GM12865 (cell line): ENCODE data around the gene GRIA4.

Source experiments
- DNase-seq: peaks from one replicate; pipeline ENCODE4 v3.0.0; 2010; ENCODE audit warnings: low read depth
- H3K4me3 ChIP-seq: 2 replicates; pipeline ENCODE4 v1.5.1; 2011; ENCODE audit warnings: mild to moderate bottlenecking, low read depth, low read length, control low read depth
- CTCF ChIP-seq: IDR thresholded peaks from 2 replicates; pipeline ENCODE4 v1.5.1; 2011; ENCODE audit warnings: low read length, control low read depth, low read depth, inconsistent platforms; ENCODE audit not compliant: insufficient read depth; ENCODE audit errors: missing control alignments

GRIA4 gene

GRCh38 chr11:105790840-105791239 lies 181.0 kb downstream of the GRIA4 start:
- no peak overlapping the region for H3K4me3 ChIP-seq
- DNase-seq = no peak
- no peak for TF ChIP-seq CTCF

- no peak for TF ChIP-seq CTCF
These were observed 183.2 kb downstream of the GRIA4 start for GRCh38 chr11:105793092-105793491.

GRCh38 chr11:105799263-105799662 lies 189.4 kb downstream of the GRIA4 start:
- no peak overlapping the region for H3K4me3 ChIP-seq
- no peak for DNase-seq
- no peak for TF ChIP-seq CTCF

More at GRCh38 chr11:105793092-105793491, 183.2 kb downstream of the GRIA4 start:
- no peak for DNase-seq
- H3K4me3 ChIP-seq = no peak overlapping the region

GRCh38 chr11:105799728-105800462 lies 190.0 kb downstream of the GRIA4 start:
- no peak for DNase-seq
- H3K4me3 ChIP-seq = no peak overlapping the region
- no peak for TF ChIP-seq CTCF

- no peak for TF ChIP-seq CTCF
- no peak for DNase-seq
These were observed 192.5 kb downstream of the GRIA4 start for GRCh38 chr11:105802390-105802789.

GRCh38 chr11:105811242-105811641 lies 201.4 kb downstream of the GRIA4 start:
- H3K4me3 ChIP-seq = no peak overlapping the region
- DNase-seq = no peak
- no peak for TF ChIP-seq CTCF

More at GRCh38 chr11:105802390-105802789, 192.5 kb downstream of the GRIA4 start:
- no peak overlapping the region for H3K4me3 ChIP-seq

- DNase-seq = no peak
- no peak overlapping the region for H3K4me3 ChIP-seq
- TF ChIP-seq CTCF = no peak
These were observed 211.5 kb downstream of the GRIA4 start for GRCh38 chr11:105821372-105821771.
